GM04504 (cell line): ENCODE measurements around the gene SLC41A1.

Experiments used
- DNase-seq: peaks from one replicate; pipeline ENCODE4 v3.0.0-alpha.2; 2012; ENCODE audit warnings: low read depth

The SLC41A1 gene

GRCh38 chr1:205822397-205822796, 9.4 kb upstream of the SLC41A1 start:
- DNase-seq = no peak

- no peak for DNase-seq
These were observed 5.0 kb upstream of the SLC41A1 start for GRCh38 chr1:205817988-205818387.

DNA sequence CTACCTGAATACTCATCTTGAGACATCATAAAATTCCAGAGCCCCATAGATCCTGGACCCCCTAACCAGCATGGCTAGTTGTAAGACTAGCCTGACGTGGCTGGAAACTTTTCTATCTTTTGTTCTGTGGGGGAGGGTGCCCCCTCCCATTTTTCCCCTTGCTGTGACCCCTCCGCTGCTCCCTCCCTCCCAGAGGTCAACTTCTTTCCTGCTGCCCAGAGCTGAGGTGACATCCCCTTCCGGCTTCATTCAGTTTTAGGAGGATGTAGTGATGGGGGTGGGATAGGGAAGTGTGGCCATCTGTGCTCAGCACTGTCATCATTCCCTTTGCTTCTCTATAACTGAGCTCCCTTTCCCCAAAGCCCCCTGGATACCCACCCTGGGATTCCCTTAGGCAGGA, 4.4 kb upstream of the SLC41A1 start:
- DNase-seq = no peak

DNA sequence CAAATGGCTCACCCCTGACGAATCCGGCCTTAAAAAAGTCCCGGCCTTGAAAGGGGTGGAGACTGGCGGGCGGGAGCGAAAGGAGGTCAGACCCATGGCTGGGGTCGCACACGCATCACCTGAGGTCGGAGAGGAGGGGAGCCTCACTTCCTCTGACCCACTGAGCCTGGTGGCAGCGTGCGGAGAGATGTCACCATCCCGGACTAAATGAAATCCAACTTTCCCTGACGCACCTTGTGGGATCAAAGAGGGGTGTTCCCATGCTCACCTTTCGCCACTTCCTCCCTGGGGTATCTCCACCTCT, 709 bp upstream of the SLC41A1 start:
- peak; percentile 38 for DNase-seq

DNA sequence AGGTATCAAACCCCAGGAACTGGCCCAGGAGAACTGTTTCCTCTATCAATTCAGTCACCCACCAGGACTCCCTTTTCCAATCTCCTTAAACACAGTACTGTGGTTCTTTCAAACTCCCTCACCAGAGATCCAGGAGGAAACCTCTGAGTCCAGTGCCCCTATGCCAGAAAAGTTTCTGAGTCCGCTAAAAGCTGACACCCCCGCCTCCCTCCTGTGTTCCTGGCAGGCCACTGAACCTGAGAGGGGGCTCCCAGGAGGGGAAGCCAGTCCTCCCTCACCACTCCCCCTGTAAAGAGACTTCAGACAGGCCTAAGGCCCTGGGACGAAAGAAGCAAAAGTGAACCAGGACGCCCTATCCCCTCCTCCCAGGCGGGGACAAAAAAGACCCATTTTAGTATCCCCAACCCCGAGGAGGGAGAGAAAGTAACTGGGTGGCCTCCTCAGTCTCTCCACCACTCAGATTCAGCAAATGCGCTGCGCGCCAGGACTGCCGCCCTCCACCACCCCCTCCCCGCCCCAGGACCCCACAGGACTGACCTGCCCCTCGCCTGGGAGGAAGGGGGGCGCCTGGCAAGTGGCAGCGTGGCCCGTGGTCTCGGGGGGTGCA, 624 bp downstream of the SLC41A1 start:
- no peak for DNase-seq

DNA sequence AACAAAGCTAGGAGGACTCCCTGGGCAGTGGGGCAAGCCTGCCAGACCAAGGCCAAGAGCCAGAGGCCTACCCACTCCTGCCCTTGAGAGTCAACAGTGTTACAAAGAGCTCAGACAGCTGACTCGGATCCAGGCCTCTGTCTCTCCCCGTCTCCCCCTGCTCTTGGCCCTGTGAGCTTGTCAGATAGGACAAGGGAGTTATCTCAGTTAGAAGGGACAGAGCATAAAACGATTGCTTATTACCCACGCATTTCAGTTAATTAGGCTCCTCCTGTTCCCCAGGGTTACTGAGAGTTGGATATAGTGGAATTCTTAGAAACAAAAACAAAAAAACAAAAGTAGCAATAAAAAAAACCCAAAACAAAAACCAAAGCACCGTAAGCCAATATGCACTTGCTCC, 1.3 kb downstream of the SLC41A1 start:
- DNase-seq = no peak

GRCh38 chr1:205810448-205811157, 2.4 kb downstream of the SLC41A1 start:
- DNase-seq = no peak

DNA sequence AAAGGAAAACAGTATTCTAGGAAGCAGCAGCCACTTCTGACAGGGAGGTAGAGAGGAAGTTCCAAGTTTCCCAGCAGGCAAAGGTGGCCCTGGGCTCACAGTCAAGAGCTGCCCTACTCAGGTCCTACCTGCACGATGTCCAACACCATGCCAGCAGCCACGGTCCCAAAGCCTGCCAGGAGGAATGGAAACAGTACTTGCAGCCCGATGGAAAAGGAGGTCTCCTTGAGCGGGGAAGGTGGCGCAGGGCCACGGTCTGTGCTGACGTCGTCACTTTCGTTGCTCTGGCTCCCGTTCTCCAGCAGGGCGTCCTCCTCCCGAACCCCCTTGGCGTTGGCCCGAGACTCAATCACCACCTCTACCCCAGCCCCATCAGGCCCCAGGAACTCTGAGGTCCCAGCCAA, 3.1 kb downstream of the SLC41A1 start:
- no peak for DNase-seq

DNA sequence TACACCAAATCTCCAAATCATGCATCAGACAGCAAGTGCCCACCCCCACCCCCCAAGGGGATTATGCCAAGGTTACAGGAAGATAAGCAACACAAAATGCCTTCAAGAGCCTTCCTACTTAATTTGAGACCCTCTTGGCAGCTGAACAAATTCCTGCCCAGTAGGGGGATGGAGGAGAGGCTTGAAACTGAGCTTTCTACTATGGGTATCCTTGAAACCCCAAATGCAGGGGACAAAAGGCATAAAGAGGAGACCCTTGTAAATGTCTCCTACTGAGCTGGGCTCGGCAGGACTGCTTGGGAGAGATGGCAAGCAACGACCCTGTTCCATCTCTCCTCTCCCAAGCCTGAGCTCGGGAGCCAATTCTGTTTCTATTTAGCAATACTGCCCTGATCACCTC, 3.5 kb downstream of the SLC41A1 start:
- no peak for DNase-seq

DNA sequence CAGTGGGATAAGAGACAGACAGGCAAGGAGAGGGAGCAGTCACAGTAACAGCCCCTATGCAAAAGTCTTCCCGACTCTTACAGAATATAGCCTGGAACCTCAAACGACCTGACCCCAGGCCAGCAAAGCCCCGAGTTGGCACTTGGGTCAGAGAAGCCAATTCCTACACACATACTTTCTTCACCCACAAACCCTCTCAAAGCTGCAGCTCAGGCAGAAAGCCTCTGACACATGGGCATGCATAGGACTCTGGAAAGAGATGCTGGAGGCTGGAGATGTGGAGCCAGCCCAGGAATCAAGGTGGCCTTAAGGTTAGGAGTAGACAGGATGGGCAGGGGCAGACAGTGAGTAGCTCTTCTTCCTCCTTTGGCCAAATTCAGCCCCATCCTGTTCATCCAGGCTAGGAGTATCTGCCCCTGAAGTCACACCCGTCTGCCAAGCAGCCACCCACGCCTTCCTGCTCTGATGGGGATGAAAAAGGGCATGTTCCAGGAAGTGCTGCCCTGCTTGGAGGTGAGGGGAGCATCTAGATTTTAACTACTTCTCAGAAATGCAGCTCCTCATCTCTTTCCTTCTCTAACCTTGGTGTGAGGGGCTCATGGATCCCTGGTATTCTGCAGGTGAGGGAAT, 7.8 kb downstream of the SLC41A1 start:
- DNase-seq = no peak

- DNase-seq = no peak
These were observed 8.4 kb downstream of the SLC41A1 start for GRCh38 chr1:205804605-205805004.

DNA sequence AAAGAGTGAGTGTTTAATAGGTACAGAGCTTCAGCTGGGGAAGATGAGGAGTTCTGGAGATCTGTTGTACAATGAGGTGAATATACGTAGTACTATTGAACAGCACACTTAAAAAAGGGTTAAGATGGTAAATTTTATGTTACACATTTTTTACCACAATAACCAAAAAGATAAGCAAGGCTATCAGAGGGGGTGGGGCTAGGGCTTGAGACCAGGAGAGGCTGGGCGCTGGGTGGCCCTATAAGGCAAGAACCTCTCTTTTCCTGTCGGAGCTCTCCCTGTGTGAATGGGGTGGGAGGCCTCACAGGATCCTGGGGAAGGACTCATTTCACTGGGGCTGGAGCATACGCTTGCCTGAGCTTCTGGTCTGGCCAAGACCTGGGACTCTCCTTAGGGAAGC, 9.0 kb downstream of the SLC41A1 start:
- no peak for DNase-seq

DNA sequence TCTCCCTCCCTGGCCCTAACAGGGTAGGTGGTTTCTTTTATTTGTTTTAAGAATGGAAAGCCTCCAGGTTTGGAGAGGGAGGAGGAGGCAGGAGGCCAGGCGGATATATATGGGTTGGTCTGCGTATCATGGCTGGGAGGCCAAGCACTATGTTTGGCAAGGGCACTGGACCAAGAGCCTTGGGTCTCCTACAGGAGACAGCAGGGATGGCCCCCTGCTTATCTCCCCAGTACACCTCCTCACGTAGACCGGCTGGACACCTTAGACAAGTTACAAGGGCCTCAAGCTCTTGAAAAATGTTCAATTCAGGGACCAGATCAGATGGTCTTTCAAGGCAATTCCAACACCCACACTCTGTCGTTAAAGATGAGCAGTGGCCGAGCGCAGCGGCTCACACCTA, 10.9 kb downstream of the SLC41A1 start:
- no peak for DNase-seq

DNA sequence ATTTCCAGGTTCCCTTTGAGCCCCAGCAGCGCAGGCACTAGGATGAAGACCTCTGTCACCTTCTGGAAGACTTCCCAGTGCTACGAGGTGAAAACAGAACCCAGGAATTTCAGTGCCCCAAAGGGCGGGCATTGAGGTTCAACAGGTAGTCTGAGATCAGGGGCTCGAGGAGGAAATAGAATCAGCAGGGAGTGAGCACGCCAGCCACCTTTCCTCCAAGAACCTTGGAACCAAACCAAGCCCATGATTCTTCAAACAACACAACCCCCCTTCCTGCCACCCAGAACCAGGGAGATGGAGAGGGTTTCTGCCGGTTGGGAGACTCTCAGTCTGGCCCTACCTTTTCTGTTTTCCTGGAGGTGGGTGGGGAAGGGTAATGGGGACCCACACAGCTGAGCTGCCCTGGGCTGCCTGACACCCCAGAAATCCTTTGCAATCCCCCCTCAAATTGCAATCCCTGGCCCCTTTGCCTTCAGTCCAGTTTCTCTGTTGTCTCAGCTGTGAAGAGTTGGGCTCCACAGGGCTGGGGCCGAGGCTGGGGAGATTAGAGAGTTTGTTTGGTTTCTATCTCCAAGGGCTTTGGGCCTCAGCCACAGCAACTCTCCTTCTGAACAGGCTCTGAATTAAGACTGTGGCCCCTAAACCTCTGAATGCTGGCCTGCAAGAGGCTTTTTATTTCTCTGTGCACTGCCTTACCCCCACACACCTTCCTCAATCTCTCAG, 11.9 kb downstream of the SLC41A1 start:
- no peak for DNase-seq

DNA sequence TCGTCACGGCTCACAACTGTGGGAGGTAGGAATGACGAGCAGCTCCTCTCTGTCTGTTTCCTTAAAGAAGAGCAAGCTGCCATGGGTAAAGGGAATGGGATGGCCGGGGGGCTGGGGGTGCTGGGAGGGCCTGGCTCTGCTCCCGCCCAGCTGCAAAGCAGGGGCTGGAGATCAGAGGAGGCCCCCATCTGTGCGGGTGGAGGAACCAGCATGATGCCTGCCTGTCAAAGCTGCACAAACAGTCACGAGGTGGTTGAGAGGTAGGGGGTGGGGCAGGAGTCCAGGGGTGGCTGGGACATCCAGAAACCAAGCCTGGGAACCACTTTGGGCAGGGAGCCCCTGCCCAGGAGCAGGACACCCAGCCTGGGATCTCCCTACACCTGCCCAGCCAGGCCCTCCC, 12.6 kb downstream of the SLC41A1 start:
- no peak for DNase-seq

- no peak for DNase-seq
These were observed 14.4 kb downstream of the SLC41A1 start for GRCh38 chr1:205798577-205798976.

GRCh38 chr1:205797168-205797567, 15.8 kb downstream of the SLC41A1 start:
- DNase-seq = no peak

- no peak for DNase-seq
These were observed 18.8 kb downstream of the SLC41A1 start for GRCh38 chr1:205794011-205794730.

DNA sequence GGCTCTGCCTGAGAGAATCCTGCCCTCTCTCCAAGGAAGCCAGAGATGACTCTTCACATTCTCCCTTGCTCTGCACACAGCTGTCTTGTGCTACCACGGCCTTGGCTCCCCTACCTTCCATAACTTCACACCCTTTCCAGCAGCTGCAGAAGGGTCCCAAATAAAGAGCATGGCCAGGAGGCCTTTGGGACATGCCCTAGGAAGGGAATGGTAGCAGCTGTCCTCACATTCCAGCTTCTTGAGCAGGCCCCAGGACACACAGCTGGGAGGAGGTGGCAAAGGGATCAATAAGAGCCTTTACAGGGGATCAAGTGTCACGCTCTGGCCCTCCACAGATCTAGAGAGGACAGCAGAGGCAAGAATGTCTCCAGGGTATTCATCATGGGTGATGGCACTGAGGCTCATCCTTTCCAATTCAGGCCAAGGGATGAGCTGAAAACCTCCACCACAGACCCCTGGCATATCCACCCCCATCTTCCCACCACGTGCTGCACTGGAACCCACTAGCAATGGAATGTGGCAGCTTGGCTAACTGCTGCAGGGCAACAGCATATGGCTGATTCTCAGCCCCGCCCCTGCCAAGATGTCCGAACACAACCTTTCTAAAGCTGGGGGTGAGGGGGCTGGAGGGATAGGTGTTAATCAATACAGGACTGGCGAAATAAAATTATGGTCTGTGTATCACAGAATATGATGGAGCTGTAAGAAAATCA, 19.9 kb downstream of the SLC41A1 start:
- no peak for DNase-seq

DNA sequence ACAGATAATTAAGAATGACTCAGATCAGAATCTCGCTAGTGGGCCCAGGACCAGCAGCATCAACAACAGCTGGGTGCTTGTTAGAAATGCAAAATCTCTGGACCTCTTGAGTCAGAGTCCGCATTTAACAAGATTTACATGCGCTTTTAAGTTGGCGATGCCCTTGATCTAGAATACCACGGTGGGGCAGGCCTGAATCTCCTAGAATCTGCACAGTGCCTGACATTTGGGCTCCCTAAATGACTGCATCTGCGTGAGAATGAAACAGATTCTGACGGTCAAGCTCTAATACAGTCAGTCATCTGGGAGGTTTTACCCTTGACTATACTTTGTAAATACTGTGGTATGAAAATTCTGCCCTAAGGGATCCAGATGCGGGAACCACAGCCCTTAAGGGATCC, 20.5 kb downstream of the SLC41A1 start:
- DNase-seq = no peak

DNA sequence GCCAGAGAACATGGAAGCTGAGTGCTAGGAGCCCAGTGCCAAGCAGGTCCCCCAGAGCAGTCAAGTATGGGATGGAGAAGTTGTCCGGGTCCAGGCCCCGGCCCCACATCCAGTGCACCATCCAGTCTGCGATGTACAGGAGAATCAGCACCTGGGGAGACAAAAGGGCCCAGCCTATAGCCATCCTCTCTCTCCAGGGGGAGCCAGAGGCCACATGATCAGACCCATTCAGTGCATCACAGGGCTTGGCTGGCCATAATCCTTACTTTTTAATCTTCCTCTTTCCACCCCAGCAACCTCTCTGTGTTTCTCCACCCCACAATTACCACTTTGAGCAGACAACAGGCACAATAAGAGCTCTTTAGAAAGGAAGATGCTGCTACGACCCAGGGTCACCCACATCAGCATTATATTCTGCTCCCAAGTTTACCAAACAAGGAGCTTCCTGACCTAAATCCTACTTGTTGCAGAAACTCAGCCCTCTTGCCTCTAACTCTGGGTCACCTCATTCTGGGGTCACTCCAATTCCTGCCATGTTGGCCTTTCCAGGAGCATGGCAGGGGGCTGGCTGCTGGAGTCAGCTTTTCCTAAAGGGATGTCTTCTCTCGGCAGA, 21.3 kb downstream of the SLC41A1 start:
- no peak for DNase-seq
